Measurements from ENCODE around the gene SBK2.

DNA sequence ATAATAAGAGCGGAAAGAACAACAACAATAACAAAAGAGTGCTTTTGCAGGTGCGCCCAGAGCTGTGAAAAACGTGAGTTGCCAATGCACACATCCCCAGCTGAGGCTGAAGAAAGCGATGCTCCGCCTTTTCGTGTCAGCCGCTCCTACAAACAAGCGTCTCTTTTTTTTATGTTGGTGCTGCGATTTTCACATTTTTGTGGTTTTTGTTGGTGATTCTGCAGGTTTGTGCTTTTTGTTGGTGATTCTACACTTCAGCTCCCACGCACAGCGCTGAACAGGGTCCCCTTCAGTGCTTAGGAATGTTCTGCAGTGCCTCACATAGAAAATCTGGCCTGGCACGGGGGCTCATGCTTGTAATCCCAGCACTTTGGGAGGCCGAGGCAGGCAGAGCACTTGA lies 15.7 kb upstream of the SBK2 start:
- TF ChIP-seq CTCF (IDR thresholded peaks at IDR 0.05 in 2 of 3, conservative IDR thresholded peaks at IDR 0.05 in 1 of 3; ENCODE audit: insufficient read depth in 2 of 3, low read depth in 1 of 3, low read length in 3 of 3) = no peak
- TF ChIP-seq POLR2A (conservative IDR thresholded peaks at IDR 0.05) = no peak
- no peak for TF ChIP-seq SMAD1 (IDR thresholded peaks at IDR 0.05; ENCODE audit: low read depth, low read length, partially characterized antibody)
- TF ChIP-seq, protein P1, sequence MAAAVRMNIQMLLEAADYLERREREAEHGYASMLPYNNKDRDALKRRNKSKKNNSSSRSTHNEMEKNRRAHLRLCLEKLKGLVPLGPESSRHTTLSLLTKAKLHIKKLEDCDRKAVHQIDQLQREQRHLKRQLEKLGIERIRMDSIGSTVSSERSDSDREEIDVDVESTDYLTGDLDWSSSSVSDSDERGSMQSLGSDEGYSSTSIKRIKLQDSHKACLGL (CRISPR knock-in tag; IDR thresholded peaks at IDR 0.05; ENCODE audit: borderline replicate concordance, poor library complexity, severe bottlenecking) = no peak
- no peak for TF ChIP-seq CBX1 (IDR thresholded peaks at IDR 0.05; ENCODE audit: low read depth)
- TF ChIP-seq ZSCAN29 (IDR thresholded peaks at IDR 0.05) = no peak
- no peak for TF ChIP-seq ZNF23 (CRISPR knock-in tag; IDR thresholded peaks at IDR 0.05)
- no peak for TF ChIP-seq ESRRA (IDR thresholded peaks at IDR 0.05; ENCODE audit: borderline replicate concordance, low read depth)
- no peak for TF ChIP-seq ARID3B (CRISPR knock-in tag; IDR thresholded peaks at IDR 0.05; ENCODE audit: borderline replicate concordance)
- no peak for TF ChIP-seq MAFF (IDR thresholded peaks at IDR 0.05; ENCODE audit: low read length)
- TF ChIP-seq ZNF431 (CRISPR knock-in tag; IDR thresholded peaks at IDR 0.05) = no peak
- no peak for TF ChIP-seq HMG20A (CRISPR knock-in tag; conservative IDR thresholded peaks at IDR 0.05)
- TF ChIP-seq CBX5 (IDR thresholded peaks at IDR 0.05; ENCODE audit: borderline replicate concordance, low read depth) = no peak
